ENCODE measurements around the gene NKAPD1.

DNA sequence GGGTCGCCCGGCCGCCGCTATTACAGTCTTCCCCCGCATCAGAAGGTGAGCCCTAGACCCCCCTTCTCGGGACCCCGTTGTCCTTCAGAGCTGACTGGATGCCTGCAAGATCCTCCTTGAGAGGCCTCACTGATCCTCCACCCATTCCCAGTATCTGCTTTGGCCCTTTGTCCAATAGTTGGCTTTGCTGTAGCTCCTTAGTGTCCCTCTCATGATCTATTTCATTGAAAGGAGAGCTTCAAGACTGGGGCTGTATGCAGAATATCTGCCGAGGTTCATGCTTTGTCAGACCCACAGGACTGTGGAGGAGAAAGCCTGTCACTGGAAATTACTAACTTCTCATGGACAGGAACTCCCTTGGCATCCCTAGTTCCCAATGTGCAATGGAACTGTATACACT lies 48.4 kb upstream of the NKAPD1 start:
- TF ChIP-seq POLR2A (IDR thresholded peaks at IDR 0.05) (no peak), POLR2AphosphoS5 (IDR thresholded peaks at IDR 0.05) (no peak)

Measured in prostate gland (tissue), 1 donor.